Hepatocyte (in vitro differentiated cells): Measurements from ENCODE around the gene ALOX5.

Experiments
- EZH2 ChIP-seq: fragments of 200-600 bp; sonication (generic); IDR thresholded peaks from 2 replicates; pipeline ENCODE4 v1.6.1; 2016; ENCODE audit warnings: antibody characterized with exemption, mild to moderate bottlenecking, borderline replicate concordance
- EZH2phosphoT487 ChIP-seq: fragments of 200-600 bp; sonication (generic); IDR thresholded peaks from one replicate; pipeline ENCODE4 v1.6.1; 2018; ENCODE audit warnings: antibody characterized with exemption, mild to moderate bottlenecking, low read depth, moderate library complexity; ENCODE audit not compliant: unreplicated experiment, severe bottlenecking
- TF ChIP-seq, protein P1 (sequence below): fragments of 200-600 bp; sonication (generic); IDR thresholded peaks from 2 replicates; pipeline ENCODE4 v1.5.1; 2016; ENCODE audit warnings: antibody characterized with exemption, mild to moderate bottlenecking; ENCODE audit not compliant: poor library complexity

DNA sequence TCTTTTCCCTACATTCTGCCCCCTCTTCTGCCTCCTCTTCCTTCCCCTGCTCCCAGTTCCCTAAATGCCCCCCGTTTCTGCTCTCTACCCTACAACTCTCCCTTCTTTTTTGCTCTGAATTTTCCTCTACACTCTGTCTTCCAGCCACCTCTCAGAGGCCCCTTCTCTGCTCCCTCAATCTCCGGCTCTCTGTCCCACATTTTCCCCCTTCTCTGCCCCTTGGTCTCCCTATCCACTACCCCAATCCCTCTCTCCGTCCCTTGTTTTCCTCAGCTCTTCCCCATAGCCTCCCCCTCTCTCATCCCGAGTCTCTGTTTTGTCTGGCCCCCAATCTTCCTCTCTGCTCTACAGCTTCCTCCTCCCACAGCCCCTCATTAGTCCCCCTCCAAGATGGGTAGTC, 3.3 kb downstream of the ALOX5 start:
- TF ChIP-seq, protein P1, sequence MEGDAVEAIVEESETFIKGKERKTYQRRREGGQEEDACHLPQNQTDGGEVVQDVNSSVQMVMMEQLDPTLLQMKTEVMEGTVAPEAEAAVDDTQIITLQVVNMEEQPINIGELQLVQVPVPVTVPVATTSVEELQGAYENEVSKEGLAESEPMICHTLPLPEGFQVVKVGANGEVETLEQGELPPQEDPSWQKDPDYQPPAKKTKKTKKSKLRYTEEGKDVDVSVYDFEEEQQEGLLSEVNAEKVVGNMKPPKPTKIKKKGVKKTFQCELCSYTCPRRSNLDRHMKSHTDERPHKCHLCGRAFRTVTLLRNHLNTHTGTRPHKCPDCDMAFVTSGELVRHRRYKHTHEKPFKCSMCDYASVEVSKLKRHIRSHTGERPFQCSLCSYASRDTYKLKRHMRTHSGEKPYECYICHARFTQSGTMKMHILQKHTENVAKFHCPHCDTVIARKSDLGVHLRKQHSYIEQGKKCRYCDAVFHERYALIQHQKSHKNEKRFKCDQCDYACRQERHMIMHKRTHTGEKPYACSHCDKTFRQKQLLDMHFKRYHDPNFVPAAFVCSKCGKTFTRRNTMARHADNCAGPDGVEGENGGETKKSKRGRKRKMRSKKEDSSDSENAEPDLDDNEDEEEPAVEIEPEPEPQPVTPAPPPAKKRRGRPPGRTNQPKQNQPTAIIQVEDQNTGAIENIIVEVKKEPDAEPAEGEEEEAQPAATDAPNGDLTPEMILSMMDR = no peak
- TF ChIP-seq EZH2 = no peak
- TF ChIP-seq EZH2phosphoT487 = no peak
